Lower leg skin (tissue), 4 donors: ENCODE data around the gene JMJD7. TPM values are rescaled to one million over a fixed set of nuclear protein-coding genes. Genes with fewer than 3 reads are reported as not detected.
A peak's percentile ranks its signal among the peaks of the same experiment; 100 is the strongest.

Source experiments
- DNase-seq, 2 donors: peaks; one replicate each; pipeline ENCODE4 v3.0.0-alpha.2; 2019; ENCODE audit warnings: low spot score in 2 of 2
- H3K4me3 ChIP-seq: fragments of 200-600 bp; sonication (generic); 2 replicates; pipeline ENCODE4 v1.5.1; 2017; ENCODE audit warnings: mild to moderate bottlenecking, low read depth; ENCODE audit not compliant: poor library complexity, severe bottlenecking
- CTCF ChIP-seq, 3 donors: fragments of 450-650 bp; IDR thresholded peaks; one replicate each; pipeline ENCODE4 v1.5.1; 2016; ENCODE audit warnings: antibody characterized with exemption in 3 of 3, mild to moderate bottlenecking in 3 of 3, moderate library complexity in 2 of 3
- POLR2A ChIP-seq, 2 donors: fragments of 450-650 bp; IDR thresholded peaks; one replicate each; pipeline ENCODE4 v1.6.1; 2016 to 2017; ENCODE audit warnings: antibody characterized with exemption in 2 of 2, mild to moderate bottlenecking in 1 of 2, moderate library complexity in 1 of 2
- WGBS, 2 donors: methylation state at CpG; one replicate each; pipeline ENCODE4 v1.1.5; 2018; 5-methylcytosine and 5-hydroxymethylcytosine counted together
- intact Hi-C: fragments of 100-400 bp; cut with DNase I; formaldehyde crosslinking; loops from one replicate; pipeline ENCODE4 v1.15.0; 2023; ENCODE audit warnings: low total_unique reads
- total RNA-seq, 4 donors: library from RNA; depleted of rRNA; stranded (reverse); fragments of >200 nt; gene quantifications; one replicate each; pipeline ENCODE4 v1.1.0, GENCODE V29; 2016

The JMJD7 gene
- total RNA-seq, 4 donors from 2014 or later = 40.7 to 61.6 (median 47.1) TPM

GRCh38 chr15:41801185-41801584 is 26.7 kb upstream of the JMJD7 start:
- DNase-seq = no peak
- 69 to 77% methylated on average over 3 of the region's 3 CpGs for WGBS, 2 donors
- intact Hi-C loops = no loop called here
- H3K4me3 ChIP-seq = no peak overlapping the region
- TF ChIP-seq POLR2A (IDR thresholded peaks at IDR 0.05) = no peak
- TF ChIP-seq CTCF (IDR thresholded peaks at IDR 0.05) = no peak

DNA sequence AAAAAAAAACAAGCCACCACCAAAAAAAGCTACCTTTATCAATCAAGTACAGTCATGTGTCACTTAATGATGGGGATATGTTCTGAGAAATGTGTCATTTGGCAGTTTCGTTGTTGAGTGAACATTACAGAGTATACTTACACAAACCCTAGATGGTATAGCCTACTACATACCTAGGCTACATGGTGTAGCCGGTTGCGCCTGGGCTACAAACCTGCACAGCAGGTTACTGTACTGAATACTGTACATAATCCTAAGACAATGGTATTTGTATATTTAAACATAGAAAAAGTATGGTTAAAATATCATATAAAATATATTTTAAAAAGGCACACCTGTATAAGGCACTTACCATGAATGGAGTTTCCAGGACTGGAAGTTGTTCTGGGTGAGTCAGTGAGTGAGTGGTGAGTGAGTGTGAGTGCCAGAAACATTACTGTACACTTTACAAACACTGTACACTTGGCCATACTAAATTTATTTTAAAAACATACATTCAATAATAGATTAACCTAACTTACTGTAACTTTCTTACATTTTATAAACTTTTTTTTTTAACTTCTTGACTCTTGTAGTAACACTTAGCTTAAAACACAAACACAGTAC is 25.9 kb upstream of the JMJD7 start:
- intact Hi-C loops = no loop called here
- 67 to 69% methylated on average over 3 of the region's 3 CpGs for whole genome bisulfite sequencing, 2 donors

DNA sequence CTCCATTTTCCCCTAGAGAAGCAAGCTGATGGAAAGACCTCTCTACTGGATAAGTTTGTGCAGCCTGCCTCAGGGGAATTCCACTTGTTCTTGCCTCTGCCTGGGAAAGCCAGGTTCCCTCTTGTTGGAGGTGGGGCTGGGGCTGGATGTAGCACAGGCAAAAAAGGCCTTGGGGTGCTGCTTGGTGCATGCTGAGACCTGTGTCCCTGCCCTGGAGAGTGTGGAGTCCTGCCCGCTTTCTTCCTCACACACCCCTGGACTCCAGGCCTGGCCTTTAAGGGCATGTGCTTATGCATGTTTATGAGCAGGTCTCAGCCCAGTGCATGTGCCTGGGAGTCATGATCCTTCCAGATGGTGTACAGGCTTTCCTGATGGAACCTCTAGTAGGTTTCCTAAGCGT is 23.5 kb upstream of the JMJD7 start:
- DNase-seq = peak in 1 of 2 donors; percentile 74
- no peak for TF ChIP-seq CTCF (IDR thresholded peaks at IDR 0.05)
- TF ChIP-seq POLR2A (IDR thresholded peaks at IDR 0.05) = no peak
- intact Hi-C loops = no loop called here
- no peak overlapping the region for H3K4me3 ChIP-seq
- 47 to 67% methylated on average over 2 of the region's 2 CpGs for WGBS, 2 donors

More for the DNA sequence above, 25.9 kb upstream of the JMJD7 start:
- no peak for DNase-seq
- TF ChIP-seq POLR2A (IDR thresholded peaks at IDR 0.05) (no peak), CTCF (IDR thresholded peaks at IDR 0.05) (no peak)
- no peak overlapping the region for H3K4me3 ChIP-seq

DNA sequence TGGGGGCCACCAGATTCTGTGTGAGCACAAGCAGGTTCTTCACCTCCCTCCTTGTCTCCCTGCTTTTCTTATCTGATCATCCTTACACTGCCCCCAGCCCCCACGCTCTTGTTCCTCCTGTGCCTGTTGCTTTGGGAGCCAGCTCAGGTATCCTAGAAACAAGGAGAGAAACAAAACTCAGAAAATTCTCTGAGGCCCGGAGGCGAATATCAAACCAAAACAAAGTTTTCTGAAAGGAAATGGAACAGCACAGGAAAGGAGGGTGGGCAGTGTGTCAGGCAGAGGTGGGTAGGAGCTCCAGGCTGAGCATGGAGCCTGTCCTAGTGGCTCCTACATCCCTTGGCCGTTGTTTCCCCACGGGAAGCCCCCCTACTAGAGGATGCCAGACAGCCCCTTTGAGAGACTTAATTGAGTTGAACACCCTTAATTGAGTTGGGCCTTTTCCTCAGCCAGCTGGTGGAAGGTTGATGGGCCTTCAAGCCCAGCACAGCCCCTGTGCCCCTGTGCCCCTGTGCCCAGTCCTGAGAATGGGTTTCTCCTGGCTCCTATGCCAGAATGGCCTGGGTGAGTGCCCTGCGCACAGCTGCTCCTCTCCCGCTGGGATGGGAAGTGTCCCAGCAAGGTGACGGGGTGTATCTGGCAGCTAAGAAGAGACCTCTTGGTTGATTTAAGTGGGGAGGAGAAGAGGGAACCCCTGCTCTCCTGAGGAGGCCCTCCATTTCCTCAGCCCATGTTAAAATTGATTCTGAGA is 22.8 kb upstream of the JMJD7 start:
- 36 to 53% methylated on average over 8 of the region's 8 CpGs for WGBS, 2 donors
- intact Hi-C loops = loop anchor here (5.0 kb wide), 1 partner anchor 1113 kb away; no protein-coding TSS in a partner anchor
- no peak overlapping the region for H3K4me3 ChIP-seq
- no peak for DNase-seq
- TF ChIP-seq CTCF (IDR thresholded peaks at IDR 0.05) = no peak
- no peak for TF ChIP-seq POLR2A (IDR thresholded peaks at IDR 0.05)

DNA sequence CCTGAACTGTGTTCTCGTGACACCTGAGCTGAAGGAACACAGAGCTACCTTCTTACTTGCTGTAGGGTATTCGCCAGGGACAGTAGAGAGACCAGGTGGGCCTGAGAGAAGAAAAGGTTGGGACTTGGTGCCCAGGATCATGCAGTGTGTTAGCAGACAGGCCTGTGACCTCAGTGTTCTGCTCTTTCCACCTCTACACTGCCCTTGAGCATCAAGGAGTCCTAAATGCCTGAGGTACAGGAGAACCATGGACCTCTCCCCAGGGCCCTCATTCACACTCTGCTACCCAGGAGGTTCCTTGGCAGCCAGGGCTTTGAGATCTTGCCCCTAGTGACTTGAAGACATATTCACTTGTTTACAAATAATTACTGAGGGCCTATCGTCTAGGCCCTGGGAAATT is 22.2 kb upstream of the JMJD7 start:
- H3K4me3 ChIP-seq = no peak overlapping the region
- DNase-seq = no peak
- intact Hi-C loops = loop anchor here (5.0 kb wide), 1 partner anchor 1113 kb away; no protein-coding TSS in a partner anchor
- 62 to 63% methylated on average over 3 of the region's 3 CpGs for WGBS, 2 donors
- TF ChIP-seq POLR2A (IDR thresholded peaks at IDR 0.05) = no peak
- no peak for TF ChIP-seq CTCF (IDR thresholded peaks at IDR 0.05)
